HG03432 (cell line): ENCODE results near the gene CTDSP2.
"Not testable (repeated sequence)": the region's sequence is repeated elsewhere in the genome, so short reads cannot be mapped to it uniquely, and the experiment has no call there.

Source experiments
- ATAC-seq: cut with Tn5 transposase; IDR thresholded peaks from one replicate; pipeline ENCODE4 v1.9.1; 2021; ENCODE audit warnings: mild to moderate bottlenecking, moderate library complexity; ENCODE audit not compliant: unreplicated experiment

Gene CTDSP2

DNA sequence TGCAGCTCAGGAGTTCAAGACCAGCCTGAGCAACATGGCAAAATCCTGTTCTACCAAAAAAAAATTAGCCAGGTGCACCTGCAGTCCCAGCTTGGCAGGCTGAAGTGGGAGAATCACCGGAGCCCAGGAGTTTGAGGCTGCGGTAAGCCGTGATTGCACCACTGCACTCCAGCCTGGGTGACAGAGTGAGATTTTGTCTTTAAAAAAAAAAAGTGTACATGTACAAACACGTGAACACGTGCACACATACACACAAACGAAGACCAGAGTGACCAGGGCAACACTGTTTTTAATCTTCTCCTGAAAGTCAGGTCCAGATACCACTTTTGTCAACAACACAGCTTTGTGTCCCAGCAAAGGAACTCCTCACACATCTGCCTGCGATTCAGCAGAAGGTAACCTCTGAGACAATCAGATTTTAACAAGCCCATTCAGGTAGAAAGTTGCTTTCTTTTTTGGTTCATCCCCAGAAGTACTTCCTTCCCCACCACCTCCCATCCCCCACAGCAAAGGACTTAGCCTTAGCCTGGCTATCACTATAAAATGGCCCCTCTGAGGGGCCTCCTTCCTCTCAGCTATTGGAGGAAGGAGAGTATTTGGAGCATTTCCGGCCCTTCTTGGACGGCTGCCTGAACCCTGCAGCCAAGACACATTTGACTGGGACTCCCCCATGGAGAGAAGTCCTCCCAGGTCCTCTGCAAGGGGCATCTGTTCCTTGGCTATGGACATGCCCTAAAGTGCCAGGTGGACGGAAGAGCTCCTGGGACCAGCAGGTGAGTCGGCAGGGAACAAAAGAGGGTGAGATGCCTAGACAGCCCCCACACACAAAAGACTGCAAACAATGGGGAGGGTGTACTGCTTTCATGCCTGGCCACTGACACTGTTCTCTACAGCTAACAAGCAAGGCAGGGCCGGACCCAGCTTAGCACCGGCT is 9.8 kb downstream of the CTDSP2 start:
- ATAC-seq = peak; percentile 69

DNA sequence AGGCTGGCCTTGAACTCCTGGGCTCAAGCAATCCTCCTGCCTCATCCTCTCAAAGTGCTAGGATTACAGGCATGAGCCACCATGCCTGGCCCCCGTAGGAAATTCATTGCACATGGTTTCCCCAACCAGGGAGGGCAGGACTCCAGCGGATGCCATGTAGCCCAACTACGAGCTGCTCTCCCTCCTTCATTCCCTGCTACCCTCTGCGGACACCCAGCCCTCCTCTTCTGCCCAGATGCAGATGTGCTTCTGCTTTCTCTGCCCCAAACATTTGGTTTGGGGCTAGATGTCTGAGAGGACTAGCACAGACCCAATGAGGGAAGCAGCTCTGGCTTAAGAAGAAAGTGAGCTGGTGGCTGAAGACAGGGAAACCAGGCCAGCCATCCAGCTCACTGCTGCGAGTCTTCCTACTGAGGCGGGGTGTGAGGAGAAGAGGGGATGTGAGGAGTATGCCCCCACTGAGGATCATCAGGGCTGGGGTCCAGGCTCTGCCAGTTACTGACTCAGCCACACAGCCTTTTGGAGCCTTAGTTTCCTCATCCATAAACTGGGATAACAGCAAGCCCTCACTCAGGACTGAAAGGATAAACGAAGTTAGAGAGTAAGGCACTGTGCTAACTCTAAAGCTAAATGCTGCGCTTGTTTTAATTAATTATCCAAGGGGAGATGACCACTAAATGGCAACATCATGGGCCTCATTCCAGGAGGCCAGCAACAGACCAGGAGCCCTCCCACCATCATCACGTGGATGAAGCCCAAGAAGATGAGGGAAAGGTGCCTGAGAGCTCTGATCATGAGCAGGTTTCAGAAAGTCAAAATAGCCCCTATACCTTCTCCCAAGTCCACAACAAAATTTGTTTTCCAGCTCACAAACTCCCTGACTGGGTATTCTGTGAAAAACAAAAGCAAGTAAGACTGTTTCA is 10.9 kb downstream of the CTDSP2 start:
- no peak for ATAC-seq

DNA sequence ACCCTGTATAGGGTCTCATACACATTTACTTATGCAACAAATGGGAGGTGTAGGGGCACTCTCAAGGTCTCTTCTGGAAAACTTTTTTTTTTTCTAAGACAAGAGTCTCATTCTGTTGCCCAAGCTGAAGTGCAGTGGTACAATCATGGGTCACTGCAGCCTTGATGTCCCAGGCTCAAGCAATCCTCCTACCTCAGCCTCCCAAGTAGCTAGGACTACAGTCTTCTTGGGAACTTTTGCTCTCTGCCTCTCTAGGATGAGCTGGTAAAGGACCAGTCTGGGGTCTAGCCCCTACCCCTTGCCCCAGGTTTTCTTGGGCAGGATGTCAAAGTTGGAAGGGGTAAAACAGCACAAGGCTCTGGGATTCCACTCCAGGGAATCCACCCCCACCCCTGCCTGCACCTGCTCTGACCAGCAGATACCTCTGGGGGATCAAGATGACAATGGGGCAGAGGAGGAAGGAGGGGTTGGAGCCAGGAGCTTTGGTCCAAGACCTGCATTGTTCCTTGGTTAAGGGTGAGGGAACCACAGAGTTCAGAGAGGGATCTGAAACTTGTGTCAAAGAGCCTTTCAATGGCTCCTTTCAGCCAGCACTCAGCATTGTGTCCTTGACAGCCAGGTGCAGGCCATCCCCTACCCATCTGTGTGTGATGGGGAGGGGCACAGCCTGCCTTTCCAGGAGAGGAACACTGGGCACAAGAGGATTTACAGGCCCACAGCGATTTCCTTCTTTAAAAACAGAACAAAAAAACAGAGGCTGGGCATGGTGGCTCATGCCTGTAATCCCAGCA is 12.2 kb downstream of the CTDSP2 start:
- ATAC-seq = no peak

DNA sequence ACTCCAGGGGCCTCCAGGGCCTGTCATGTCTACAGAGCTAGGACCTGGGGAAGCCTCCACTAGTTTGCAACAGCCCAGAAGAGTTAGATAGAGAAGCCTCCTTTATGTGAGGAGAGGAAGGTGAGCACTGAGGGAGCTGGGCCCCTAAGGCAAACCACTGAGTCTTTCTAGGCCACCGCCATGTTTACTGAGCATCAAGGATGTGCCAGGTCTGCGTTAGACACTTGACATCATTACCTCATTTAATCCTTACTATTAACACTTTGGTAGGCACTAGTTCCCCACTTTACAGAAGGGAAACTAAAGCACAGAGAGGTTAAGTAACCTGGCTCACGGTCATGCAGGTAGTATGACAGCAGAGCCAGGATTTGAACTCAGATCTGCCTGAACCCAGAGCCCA is 12.9 kb downstream of the CTDSP2 start:
- no peak for ATAC-seq

DNA sequence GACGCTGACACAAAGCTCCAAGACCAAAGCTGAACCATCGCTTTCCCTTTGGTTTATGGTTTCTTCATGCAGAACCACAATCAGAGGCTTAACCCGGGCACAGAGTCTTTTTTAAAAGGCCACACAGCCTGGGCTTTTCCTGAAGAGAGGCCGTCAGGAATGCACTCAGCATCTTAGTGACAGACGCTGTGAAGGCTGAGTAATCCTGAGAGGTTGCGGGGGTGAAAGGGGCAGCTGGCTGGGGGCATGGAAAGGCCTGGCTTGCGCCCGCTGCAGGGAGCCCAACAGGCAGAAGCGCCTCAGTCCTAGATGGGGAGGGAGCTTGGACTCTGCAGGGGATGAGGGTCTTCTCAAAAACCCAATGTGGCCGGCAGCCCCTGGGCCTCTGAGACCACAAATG is 13.6 kb downstream of the CTDSP2 start:
- no peak for ATAC-seq

GRCh38 chr12:57830393-57830792 is 16.1 kb downstream of the CTDSP2 start:
- no peak for ATAC-seq

DNA sequence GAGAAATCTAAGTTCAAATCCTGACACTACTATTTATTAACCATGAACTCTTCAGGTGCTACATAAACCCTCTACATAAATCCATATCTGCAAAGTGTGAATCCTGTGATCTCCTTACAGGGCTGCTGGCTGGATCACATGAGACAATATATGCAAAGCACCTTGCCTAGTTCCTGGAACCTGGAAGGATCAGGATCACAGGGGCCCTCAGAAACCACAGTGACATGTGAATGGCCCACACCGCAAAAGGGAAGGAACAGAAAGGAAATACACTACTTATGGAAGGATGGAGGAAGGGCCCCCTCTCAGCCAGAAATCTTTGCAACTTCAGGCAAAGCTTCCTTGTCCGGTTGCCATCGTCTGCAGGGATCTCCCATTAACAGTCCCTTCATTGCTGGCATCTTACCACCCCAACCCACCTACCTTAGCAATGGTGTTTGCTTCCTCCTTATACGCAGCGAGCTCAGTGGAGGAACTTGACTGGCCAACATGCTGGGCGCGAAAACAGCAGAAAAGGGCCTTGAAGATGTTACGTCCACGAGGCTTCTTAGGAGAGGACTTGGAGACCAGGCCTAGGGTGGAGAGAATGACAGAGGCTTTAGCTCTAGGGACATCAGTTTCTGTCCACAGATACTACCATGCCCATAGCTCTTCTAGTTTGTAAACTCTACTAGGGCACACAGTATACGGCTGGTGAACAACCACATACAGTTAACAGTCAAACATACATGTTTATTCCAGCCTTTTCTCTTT is 17.3 kb downstream of the CTDSP2 start:
- no peak for ATAC-seq

DNA sequence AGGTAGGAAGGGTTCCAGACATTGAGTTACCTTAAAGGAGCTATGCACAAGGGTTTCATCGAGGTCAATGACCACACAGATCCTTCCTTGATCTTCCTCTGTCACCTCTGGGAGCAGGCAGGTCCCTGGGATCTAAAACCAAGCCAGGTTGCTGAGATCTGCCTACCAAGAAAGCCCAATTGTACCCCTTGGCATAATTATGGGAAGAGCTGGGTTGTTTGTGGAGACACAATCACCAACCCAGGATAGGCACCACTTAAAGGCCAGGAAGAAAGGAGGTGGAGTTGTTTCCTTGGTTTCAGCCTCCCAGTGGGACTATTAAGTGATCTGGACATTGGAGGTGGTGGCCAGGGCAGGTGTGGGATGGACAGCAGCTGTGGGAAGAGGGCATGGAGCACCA is 19.6 kb downstream of the CTDSP2 start:
- no peak for ATAC-seq

DNA sequence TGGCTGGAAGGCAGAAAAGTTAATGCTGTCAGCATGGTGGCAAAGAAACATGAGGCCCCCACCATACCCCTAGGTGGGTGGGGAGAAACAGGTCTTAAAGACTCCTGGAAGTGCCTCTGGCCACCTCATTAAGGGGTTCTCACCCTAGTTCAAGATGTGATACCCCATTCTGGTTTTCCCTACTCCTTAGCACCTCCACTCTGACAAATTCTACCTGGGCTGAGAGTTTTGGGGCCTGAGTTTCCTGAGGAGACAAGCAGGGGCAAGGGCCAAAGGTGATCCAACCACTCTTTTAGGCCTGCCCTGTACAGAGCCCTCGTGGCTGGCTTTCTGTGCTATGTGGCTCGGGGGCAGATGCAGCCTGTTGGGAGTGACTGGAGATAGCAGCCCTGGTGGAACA is 20.1 kb downstream of the CTDSP2 start:
- no peak for ATAC-seq

DNA sequence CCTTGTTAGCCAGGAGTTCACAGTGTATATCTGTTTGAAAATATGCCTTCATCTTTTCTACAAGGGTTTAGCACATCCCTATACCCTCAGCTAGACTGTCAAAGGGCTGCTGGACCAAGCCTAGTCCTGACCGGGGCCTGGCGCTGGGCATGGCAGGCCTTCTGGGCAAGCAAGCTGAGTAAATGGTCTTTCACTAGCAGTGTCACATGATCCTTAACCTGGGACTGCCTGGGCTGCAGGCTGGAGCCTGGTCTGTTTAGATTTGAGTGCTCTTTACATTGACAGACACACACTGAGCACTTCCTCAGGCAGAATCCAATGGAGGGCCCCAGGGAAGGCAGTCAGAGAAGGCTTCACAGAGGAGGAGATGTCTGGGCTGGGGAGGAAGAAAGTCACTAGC is 21.1 kb downstream of the CTDSP2 start:
- no peak for ATAC-seq

DNA sequence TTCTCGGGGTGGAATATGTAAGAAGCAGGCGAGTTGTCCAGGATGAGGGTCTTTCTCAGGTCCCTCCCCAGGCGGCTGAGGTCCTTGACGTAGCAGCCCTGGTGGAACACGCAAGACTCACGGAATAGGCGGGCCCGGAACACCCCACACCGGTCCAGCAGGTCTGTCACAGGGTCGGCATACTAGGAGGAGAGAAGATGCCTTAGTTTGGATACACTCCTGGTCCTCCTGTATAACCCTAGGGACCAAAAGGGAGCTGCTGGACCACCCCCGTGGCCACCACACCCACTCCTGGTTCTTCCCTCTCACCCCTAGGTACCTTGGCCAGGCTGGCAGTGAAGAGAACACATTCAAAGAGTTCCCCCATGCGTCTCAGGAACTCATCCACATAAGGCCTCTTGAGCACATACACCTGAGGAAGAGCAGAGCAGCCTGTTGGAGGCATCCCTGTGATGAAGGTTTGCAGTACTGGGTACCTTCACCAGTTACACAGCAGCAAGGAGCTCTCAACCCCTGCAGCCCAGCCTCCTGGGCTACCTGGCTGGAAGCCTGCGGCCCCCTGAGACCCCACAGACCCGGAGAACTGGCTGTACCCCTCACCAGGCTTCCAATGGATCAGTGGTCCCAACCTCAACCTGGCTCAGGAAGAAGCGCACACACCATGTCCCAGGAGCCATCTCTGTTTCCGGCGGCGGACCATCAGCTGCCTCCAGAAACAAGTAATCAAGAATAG is 22.5 kb downstream of the CTDSP2 start:
- ATAC-seq = no peak

DNA sequence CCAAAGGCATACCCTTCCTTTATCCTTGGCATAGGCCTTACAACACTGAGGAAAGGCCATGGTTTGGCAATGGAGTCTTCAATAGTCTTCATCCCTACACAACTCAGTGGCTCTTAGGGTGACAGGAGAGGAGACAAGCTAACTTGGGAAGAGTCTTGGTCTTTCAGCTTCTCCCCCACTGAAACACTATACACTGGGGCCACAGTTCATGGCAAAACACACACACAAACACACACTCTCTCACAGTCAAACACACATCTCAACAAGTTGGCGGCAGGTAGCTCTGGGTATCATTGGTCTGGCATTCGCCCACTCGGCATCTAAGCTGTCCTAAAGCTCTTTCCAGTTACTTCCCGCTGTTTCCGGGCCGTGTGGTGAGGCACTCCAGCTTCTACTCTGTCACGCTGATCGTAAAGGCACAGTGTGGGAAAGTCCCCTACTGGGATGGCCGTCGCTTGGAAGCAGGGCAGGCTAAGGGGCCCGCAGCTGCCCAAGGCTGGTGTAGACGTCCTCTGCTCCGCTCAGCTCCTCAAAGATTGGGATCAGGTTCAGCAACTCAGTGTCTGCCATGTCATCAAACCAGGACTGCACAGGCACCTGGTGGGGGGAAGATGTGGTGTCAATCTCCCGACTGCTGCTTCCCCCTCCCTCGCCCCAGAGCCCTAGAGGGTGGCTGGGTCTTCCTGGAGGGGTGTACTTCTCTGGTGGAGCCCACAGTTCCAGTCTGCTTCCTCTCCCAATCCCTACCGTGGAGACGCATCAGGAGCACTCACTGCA is 23.2 kb downstream of the CTDSP2 start:
- ATAC-seq = no peak

- ATAC-seq = no peak
These were observed 24.0 kb downstream of the CTDSP2 start for GRCh38 chr12:57822392-57823130.

GRCh38 chr12:57821474-57822214 is 24.9 kb downstream of the CTDSP2 start:
- ATAC-seq = no peak

- not testable (repeated sequence) for ATAC-seq
These were observed 25.5 kb downstream of the CTDSP2 start for GRCh38 chr12:57821015-57821414.

- ATAC-seq = not testable (repeated sequence)
These were observed 26.4 kb downstream of the CTDSP2 start for GRCh38 chr12:57820119-57820518.

- not testable (repeated sequence) for ATAC-seq
These were observed 28.6 kb downstream of the CTDSP2 start for GRCh38 chr12:57817990-57818331.
